Hepatocyte (in vitro differentiated cells): Measurements from ENCODE around the gene RIN3.

Experiments used
- CTCF ChIP-seq: fragments of 200-600 bp; sonication (generic); IDR thresholded peaks from 2 replicates; pipeline ENCODE4 v1.5.1; 2016; ENCODE audit warnings: antibody characterized with exemption, mild to moderate bottlenecking; ENCODE audit not compliant: poor library complexity
- EZH2 ChIP-seq: fragments of 200-600 bp; sonication (generic); IDR thresholded peaks from 2 replicates; pipeline ENCODE4 v1.6.1; 2016; ENCODE audit warnings: antibody characterized with exemption, mild to moderate bottlenecking, borderline replicate concordance
- EZH2phosphoT487 ChIP-seq: fragments of 200-600 bp; sonication (generic); IDR thresholded peaks from one replicate; pipeline ENCODE4 v1.6.1; 2018; ENCODE audit warnings: antibody characterized with exemption, mild to moderate bottlenecking, low read depth, moderate library complexity; ENCODE audit not compliant: unreplicated experiment, severe bottlenecking

GRCh38 chr14:92631098-92631497, 117.5 kb downstream of the RIN3 start:
- TF ChIP-seq CTCF (no peak), EZH2 (no peak), EZH2phosphoT487 (no peak)
